GM11168 (cell line): ENCODE data around the gene HOXA3.

Experiments used
- in situ Hi-C: fragments of 300-500 bp; cut with MboI; formaldehyde crosslinking; loops from one replicate; pipeline ENCODE4 v1.12.0; 2022; ENCODE audit warnings: low sequenced_read_pairs; ENCODE audit not compliant: unreplicated experiment

HOXA3 gene

DNA sequence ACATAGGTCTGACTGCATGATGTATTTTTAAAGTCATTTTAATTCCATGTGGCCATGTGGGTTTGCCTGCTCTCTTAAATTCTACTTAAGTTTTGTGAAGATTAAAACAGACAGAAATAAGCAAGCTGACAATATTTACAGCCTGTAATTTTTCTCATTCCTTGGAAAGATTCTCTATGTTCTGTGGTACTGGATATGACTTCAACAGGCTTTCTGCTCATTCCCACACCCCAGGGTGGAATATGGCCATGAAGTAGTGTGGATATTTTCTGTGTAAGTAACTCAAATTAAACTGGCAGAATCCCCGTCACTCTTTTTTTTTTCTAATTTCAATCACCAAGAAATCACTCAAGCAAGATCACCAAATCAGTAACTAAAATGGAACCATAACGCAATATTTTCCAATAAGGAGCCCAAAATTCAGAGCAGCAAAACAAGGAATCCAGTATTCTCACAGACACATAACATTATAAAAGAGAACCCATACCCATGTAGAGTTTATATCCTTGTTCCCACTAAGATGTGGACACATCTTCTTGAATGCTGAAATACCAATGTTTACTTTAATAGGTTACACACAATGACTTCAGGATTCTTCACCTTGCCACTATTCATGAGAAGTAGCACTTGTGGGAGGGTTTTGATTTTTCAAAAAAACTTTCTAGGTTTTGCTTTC is 14.6 kb downstream of the HOXA3 start:
- in situ Hi-C loops: no loop called here

DNA sequence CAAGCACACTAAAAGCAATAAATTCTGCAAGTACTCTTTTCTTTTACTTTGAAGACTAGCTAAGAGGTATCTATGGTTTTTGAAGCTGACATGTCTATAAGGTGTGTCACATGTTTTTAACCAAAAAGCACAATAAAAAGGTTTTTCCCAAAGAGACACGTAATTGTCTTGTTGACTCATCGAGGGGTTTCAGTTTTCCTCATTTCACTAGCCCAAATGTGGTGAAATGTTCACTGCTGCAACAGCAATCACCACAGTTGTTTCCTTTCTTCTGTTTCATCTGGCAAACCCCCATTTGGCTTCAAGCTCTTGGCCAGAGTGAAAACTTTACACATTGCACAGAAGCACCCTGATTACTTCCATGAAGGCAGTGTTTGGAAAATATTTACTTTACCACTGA is 18.0 kb downstream of the HOXA3 start:
- in situ Hi-C loops: no loop called here

DNA sequence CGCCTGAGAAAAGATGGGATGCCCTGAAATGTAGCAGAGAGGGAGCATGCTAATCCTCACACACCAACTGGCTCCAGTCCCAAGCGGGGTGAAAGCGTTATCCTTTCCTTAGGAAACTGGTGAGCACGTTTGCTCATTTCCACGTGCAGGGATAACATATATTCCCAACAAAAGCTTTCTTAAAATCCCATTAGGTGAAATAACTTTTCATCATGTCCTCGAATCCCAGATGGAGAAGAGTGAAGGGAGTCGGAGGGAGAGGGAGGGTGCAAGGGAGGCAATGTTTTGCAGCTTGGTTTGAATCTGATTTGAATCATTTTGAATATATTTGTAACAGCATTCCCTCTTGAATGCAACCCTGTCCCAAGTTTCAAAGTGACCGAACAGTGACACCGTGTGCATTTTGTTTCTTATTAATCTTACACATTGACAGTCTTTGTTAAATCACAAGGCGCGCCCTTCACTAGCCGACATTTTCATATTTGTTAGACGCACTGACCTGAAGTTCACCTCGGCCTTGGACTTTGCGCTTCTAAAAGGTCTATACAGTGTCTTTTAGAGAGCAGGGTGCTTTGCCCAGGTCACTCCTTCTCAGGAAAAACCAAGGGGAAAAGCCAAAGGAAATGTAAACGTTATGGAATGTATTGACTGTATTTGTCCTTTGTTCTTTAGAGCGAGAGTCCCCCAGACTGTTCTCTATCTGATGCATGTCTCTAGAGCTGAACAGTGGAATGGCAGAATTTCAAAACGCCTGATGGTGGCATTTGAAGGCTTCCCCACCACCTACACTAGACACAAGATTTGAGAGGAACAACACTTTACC is 18.8 kb downstream of the HOXA3 start:
- in situ Hi-C loops: no loop called here

DNA sequence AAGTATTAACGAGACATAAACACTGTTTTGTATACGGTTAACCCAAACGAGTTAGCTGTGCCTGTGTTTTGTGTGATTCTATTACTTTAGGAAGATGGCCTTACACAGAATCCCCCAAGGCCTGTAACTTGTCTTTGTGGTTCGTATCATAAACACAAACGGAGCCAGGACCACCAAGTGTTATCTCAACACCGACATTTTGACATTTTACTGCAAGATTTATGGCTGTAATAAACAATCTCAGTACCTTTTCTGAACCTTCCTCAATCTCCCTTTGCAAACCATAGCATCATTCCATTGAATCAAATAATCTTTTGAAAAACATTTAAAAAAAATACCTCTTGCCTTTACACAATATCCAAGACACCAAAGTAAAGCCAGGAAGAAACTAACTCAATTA is 19.4 kb downstream of the HOXA3 start:
- in situ Hi-C loops: no loop called here

DNA sequence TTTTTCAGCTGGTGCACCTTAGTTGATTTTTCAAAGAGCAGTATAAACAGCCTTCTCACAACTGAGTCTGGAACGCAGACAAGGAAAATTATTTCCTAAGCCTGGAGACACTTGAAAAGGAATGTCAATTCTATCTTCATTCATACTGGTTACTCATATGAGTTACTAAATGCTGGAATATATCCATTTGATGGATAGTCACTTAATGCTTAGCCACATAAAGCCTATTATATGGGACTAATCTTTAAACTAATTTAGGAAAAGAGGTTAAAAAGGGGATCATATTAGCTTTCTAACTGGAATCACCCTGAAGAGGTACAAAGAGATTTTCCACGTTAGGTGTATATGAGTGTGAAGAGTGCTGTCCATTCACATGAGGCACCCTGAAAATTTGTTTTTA is 20.2 kb downstream of the HOXA3 start:
- in situ Hi-C loops: no loop called here

DNA sequence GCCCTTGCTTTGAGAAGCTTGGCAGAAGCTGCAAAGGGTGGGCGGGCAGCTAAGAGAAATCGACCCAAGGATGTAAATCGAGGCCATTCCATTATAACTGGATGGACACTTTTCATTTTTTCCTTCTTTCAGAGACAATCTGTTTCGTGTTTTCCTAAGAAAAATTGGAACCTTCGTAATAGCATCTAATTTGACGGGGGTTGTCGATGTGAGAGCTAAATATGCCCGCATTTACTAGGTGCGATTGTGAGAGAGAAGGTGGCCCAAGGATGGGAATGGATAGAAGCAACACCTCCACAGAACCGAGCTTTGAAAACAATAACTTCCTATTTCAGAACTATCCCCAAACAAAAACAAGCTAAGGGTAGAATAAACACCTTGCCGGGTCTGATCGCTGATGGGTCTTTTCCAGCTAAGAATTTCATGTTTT is 21.0 kb downstream of the HOXA3 start:
- in situ Hi-C loops: no loop called here

DNA sequence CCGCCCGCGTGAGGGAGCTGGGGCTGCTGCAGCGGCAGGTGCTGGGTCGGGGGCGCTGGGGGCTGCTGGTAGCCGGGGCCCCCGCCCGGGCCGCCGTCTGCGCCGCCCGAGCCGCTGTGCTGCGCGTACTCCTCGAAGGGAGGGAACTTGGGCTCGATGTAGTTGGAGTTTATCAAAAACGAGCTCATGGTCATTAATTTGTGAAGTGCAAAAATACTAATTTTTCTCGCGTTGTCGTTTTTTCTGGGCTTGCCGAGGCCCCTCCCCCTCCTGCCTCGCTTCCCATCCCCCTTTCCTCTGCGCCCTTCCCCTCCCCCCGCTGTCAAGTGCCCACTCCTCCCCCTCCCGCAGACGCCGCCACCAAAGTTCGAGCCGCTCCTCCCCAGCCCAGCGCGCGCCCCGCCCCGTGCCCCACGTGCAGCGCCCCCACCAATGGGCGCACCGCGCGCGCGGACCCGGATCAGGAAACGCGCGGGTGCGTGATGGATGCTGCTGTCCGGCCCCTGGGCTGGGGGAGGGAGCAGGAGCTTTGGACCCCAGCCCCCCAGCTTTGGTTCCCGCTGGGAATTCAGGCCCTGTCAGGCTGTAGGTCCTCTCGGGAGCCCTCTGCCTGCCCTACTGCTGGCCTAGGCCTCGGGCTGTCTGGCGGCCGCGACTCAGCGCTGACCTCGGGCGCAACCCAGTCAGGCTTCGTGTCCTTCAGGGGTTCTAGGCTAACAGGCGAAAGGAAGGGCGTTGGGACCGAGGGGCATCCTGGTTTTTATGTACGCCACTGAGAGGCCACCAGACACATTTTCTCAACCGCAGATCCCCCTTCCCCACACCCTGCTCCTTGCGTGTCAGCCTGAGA is 21.6 kb downstream of the HOXA3 start, which contains the start of gene HOXA4:
Gene HOXA4 (minus strand): TSS at position 218 of the 850 bp plus-strand sequence. CDS start 24 bp downstream, at position 194.
- in situ Hi-C loops: no loop called here

DNA sequence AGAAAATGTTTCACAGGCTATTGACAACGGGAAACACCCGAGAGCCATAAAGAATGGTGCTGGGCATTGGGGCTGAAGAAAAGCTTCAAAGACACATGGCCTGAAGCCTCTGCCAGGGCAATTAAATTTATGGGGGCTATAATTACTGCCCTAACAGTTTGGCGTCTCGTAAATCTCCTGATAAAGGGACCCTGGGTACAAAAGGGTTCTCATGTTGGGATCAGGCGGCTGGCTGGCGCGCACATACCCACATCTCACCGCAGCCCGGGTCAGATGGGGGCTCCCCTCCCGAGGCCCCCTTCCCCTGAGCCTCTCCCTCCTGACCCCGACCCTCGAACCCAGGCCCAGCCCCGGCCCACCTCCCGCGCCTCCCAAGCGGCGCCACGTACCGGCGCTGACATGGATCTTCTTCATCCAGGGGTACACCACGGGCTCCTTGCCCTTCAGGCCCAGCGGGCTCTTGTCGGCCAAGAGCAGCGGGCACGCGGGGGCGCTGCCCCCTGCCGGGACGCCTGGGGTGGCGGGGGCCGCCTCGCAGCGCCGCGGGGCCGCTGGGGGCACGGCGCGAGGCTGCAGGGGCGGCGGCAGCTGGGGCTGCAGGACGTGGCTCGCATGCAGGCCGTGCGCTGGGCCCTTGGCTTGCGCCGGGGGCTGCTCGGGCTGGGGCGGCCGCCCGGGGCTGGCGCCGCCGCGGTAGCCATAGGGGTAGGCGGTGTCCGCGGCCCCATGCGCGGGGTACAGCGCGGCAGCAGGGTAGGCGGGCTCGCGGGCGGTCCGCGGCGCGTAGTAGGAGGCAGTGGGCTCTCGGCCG is 22.4 kb downstream of the HOXA3 start:
- in situ Hi-C loops: no loop called here

DNA sequence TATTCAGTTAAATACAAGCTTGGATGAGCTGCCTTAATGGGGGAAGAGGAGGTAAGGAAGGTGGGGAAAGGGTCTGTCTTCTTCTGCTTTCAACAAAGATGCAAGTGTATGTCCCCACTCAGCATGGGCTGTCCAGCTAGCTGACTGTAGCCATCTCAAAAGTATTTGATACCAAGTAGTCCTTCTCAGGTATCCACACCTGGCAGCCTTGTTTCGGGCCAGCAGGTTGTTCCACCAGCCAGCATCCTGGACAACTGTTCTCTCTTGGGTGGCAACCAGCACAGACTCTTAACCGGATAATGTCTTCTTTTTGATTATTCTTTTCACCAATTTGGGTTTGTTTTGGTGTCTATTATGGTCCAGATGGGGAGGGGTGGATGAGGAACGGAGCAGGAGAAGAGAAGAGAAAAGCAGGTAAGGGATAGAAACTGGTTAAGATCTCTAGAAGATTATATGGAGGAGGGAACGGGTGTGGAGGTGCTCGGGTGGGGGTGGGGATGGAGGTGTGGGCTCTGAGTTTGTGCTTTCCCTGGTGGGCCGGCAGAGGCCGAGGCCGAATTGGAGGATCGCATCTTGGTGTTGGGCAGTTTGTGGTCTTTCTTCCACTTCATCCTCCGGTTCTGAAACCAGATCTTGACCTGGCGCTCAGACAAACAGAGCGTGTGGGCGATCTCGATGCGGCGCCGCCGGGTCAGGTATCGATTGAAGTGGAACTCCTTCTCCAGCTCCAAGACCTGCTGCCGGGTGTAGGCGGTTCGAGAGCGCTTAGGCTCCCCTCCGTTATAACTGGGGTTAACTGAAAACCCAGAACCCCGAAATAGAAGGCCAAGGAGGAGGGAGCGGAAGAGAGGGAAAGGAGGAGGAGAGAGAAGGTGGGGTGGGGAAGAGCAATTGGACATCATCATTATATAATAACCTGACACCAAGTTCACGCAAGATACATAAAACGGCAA is 23.3 kb downstream of the HOXA3 start:
- in situ Hi-C loops: no loop called here

DNA sequence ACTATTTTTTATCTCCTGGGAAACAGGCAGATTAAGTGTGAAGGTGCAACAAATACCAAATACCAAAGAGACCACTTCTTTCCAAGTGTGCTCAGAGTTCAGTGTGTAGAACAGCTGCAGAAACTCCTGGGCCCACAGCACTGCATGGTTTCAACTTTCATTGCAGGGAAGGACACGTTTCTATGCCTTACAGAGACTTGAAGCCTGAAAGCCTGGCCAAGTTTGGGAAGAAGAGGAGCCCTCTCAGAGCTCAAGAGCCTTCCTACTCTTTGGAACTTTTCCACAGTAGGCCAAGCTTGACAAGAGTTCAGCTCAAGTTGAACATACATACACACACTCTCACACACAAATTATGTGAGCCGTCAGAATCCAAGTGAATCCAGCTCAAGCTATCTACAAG is 24.3 kb downstream of the HOXA3 start:
- in situ Hi-C loops: no loop called here

DNA sequence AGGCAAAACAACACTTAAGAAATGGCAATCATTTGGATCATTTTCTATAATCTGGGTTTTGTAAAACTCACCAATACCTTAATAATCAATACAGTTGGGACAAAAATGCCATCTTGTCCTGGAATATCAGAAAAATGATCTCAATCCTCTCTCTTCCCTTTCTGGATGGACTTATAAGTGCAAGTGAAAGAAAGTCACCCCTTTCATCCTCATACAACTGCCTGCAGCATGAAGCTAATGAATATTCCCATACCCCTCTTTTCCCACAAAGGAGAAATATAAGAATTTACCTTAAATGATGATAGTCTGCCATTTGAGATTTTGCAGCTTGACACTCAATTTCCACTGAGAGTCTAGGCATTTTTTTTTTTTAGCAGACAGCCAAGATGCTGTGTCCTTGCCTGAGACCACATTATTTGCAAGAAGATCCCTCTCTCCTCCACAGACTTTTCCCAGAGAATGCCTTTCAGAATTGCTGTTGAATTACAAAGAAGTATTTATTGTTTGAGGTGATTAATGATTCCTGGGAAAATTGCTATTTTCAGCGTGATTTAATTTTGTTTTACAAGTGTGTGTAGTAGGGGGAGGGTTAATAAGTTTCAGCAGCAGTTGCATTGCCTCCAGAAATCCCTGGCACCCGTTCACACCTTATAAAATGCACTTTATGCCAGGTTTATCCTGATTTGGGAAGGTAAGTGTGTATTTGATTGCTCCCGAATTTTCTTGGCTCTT is 25.6 kb downstream of the HOXA3 start:
- in situ Hi-C loops: no loop called here

DNA sequence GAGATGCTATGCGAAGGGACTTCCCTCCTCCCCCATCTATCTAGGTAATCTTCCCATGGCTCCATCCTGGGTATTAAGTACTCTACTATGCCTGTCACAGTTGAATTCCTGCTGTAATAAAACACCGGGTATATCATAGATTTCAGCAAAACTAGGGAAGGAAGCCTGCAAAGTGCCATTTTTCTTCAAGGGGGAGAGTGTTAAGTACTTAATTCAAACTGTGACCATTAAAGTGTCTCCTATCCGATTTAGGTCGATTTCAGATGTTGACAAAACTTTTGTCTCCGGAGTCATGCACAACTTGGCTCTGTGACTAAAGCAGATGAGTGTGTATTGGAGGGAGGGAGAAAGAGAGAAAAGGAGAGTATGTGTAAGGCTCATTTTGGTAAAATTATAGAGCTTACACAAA is 26.4 kb downstream of the HOXA3 start:
- in situ Hi-C loops: no loop called here

DNA sequence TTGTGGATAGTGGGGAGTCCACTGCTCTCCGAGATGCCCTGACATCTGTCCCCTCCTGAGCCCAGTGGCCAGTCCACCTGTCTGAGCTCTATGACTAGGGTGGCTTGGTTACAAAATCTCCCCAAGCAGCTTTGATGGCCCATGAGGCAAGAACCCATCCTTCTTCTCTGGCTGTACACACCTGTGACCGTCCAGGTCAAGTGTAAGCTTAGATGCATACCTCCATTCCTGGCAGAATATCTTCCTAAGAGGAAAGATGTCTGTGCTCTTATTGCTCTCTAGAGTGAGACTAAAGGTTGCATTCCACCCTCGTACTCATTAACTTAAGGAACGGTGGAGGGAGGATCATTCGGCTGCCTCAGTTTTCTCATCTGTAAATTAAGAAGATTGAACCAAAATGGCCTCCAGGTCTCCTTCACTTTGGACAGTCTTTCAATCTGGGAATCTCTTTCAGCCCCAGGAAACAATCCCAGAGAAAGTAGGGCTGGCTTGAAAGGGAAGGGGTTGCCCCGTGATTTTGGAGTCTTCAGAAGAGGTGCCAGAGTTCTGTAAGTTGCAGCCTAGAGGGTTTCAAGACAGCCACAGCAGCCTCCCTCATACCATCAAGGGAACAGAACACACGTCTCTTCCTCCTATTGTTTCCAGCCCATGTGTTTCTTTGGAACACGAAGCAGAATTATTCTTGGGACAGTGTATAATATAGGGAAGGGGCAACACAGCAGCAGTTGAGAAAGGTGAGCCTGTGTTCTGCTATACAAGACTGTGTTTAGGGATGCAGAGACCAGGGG is 27.3 kb downstream of the HOXA3 start:
- in situ Hi-C loops: no loop called here

DNA sequence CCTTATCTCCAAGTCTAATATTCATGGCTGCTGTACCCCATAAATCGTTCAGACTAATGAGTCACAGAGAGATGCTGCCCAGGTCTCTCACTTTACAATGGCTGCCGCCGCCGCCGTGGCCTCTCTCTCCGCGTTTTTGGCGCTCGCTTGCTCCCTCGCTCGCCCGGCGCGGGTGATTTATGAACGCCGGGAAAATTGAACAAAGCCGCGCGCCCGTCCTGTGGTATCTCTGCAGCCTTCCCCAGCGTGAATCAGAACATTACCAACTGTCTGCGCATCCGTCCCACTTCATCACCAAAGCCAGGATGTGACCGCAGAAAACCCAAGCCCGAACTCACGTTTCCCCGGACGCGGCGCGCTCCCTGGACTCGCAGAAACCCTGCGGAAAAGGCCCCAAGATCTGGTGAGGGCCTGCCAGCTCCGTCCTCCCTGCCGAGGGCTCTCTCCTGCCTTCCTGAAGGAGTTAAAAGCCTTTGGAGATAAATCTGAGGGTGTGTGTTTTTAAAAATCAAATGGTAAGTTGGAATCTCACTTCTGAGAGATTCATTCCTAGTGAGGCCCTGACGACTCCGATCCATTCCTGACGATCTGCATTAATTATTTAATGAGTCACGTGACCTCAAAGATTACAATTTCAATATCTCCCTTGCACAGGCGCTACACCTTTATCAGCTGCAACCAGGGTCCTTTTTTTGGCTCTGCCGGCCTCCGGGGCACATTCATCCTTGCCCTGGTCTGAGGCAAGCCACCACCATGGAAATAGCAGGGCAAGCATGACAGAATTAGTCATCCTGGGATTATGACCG is 28.1 kb downstream of the HOXA3 start:
- in situ Hi-C loops: no loop called here

DNA sequence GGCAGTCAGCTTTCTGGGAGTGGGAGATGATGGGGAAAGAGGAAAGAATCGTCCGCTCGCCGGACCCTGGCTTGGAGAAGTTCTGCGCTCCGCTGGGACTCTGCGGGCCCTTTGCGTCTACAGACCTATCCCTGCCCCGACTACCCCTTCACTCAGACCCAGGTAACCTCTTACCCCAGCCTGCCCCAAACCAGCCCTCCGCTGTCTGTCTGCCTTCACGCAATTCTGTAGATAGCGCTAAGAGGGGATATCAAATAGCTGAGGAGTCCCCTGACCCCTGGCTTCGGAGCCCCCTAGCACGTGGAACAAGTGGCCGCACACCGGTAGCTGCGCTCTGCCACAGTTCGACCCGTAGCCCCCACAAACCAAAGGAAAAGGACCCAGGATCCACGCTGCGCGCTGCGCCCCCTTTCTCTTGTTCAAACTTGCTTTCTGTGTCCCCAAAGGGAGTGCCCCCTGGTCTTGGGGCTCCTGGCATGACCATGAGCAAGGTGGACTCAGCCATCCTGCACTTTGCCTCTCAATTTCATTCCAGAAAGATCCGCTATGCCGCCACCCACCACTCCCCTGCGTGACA is 28.8 kb downstream of the HOXA3 start:
- in situ Hi-C loops: no loop called here

DNA sequence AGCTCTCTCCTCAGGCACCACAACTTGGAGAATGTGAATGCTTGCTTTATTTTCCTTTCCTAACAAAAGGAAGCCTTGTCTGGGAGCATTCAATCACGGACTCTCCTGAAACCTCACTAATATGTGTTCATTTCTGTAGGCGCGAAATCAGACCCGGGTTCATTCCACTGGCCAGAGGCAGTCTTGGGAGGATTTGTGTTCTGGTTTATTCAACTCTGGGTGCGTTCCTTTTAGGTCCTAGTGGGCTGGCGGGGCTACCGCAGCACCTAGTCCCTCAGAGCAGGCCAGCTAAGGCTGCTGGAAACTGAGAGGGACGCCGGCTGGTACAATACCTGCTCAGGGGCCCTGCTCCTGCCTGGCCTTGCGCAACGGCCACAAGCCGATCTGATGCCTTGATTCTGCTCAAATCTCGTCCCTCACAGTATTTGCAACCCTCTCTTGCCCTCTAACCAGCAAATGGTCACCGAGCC is 29.3 kb downstream of the HOXA3 start:
- in situ Hi-C loops: no loop called here
